Measurements from ENCODE around the gene MGST2.

The MGST2 gene

GRCh38 chr4:139746431-139747171 lies 81.0 kb downstream of the MGST2 start:
- DNase-seq (ENCODE audit: low spot score): no peak
- ATAC-seq (ENCODE audit: low read depth): no peak
- Histone ChIP-seq H3K4me3 (ENCODE audit: severe bottlenecking) (no peak overlapping the region), H3K9me3 (ENCODE audit: severe bottlenecking) (no peaks in the 10 kb centered on the region), H3K27ac (ENCODE audit: poor library complexity, severe bottlenecking) (no peak overlapping the region), H3K4me1 (ENCODE audit: insufficient read depth, poor library complexity, severe bottlenecking) (no peaks in the 10 kb centered on the region), H3K36me3 (ENCODE audit: low read depth) (no peaks in the 10 kb centered on the region), H3K27me3 (ENCODE audit: insufficient read depth, poor library complexity, severe bottlenecking) (no peaks in the 10 kb centered on the region)
- TF ChIP-seq CTCF (IDR thresholded peaks at IDR 0.05; ENCODE audit: poor library complexity, severe bottlenecking): no peak

DNA sequence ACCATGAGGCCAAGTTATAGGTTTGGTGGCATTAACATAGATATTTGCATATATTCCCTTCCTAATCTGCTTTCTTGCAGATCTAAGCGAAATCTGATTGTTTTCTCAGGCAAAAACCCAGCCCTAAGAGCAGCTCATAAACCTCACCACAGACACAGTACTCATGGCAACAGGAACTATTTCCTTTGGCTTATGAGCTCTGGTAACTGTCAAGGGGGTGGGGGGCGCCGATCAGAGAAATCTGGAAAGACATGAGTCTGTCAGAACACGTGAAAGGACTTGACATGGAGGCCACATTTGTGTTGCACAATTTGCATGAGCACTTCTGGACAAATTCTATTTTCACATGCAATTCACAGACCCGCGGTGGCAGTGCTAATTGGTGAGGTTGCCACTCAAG lies 83.7 kb downstream of the MGST2 start:
- Histone ChIP-seq H3K27me3 (ENCODE audit: insufficient read depth, poor library complexity, severe bottlenecking) (no peaks in the 10 kb centered on the region), H3K4me3 (ENCODE audit: severe bottlenecking) (no peak overlapping the region), H3K27ac (ENCODE audit: poor library complexity, severe bottlenecking) (no peak overlapping the region), H3K4me1 (ENCODE audit: insufficient read depth, poor library complexity, severe bottlenecking) (no peaks in the 10 kb centered on the region), H3K9me3 (ENCODE audit: severe bottlenecking) (no peaks in the 10 kb centered on the region), H3K36me3 (ENCODE audit: low read depth) (no peaks in the 10 kb centered on the region)
- TF ChIP-seq CTCF (IDR thresholded peaks at IDR 0.05; ENCODE audit: poor library complexity, severe bottlenecking): no peak
- ATAC-seq (ENCODE audit: low read depth) (no peak), DNase-seq (ENCODE audit: low spot score) (no peak)

DNA sequence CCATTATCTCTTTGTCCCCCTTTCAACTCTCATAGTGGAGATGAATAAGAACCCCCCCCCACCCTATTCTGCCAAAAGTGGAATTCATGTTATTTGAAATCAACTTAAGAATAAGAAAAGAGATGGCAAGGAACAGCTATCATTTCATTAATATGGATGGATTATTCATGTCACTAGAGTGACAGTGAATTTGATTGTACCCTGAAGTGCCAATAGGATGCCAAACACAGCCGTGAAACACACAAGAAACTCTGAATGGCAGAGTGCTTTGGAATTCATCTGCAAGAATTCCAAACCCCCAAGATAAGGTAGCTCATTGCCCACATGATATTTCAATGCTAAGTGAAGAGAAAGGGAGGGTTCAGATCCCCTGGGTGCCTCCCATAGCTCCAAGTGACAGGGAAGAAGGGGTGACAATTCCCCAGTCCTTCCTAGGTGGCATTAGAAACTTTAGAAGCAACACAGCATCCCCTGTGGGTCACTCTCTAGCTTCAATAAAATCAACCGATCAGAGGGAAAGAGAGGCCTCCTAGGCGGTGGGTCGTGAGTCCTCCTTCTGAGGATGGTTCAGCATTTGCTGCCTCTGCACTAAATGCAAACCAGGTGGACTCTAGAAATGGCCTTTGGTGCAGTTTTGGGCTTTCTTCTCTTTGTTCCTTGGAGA lies 84.3 kb downstream of the MGST2 start:
- no peak overlapping the region for H3K4me3 ChIP-seq (ENCODE audit: severe bottlenecking)
- TF ChIP-seq CTCF (IDR thresholded peaks at IDR 0.05; ENCODE audit: poor library complexity, severe bottlenecking): no peak
- H3K27ac ChIP-seq (ENCODE audit: poor library complexity, severe bottlenecking): no peak overlapping the region
- DNase-seq (ENCODE audit: low spot score) (no peak), ATAC-seq (ENCODE audit: low read depth) (no peak)
- H3K9me3 ChIP-seq (ENCODE audit: severe bottlenecking): no peaks in the 10 kb centered on the region
- H3K36me3 ChIP-seq (ENCODE audit: low read depth): no peaks in the 10 kb centered on the region
- no peaks in the 10 kb centered on the region for H3K4me1 ChIP-seq (ENCODE audit: insufficient read depth, poor library complexity, severe bottlenecking)
- H3K27me3 ChIP-seq (ENCODE audit: insufficient read depth, poor library complexity, severe bottlenecking): no peaks in the 10 kb centered on the region

- no peaks in the 10 kb centered on the region for H3K27me3 ChIP-seq (ENCODE audit: insufficient read depth, poor library complexity, severe bottlenecking)
- no peak overlapping the region for H3K4me3 ChIP-seq (ENCODE audit: severe bottlenecking)
- TF ChIP-seq CTCF (IDR thresholded peaks at IDR 0.05; ENCODE audit: poor library complexity, severe bottlenecking): no peak
- ATAC-seq (ENCODE audit: low read depth) (no peak), DNase-seq (ENCODE audit: low spot score) (no peak)
- no peaks in the 10 kb centered on the region for H3K9me3 ChIP-seq (ENCODE audit: severe bottlenecking)
- no peaks in the 10 kb centered on the region for H3K4me1 ChIP-seq (ENCODE audit: insufficient read depth, poor library complexity, severe bottlenecking)
- no peaks in the 10 kb centered on the region for H3K36me3 ChIP-seq (ENCODE audit: low read depth)
- H3K27ac ChIP-seq (ENCODE audit: poor library complexity, severe bottlenecking): no peak overlapping the region
These were observed 88.1 kb downstream of the MGST2 start for GRCh38 chr4:139753686-139754085.
